Ovary (tissue), 3 donors: Measurements from ENCODE around the gene PDXP.

Source experiments
- EP300 ChIP-seq: sonication (generic); formaldehyde crosslinking; IDR thresholded peaks from one replicate; pipeline ENCODE4 v1.6.1; 2017; ENCODE audit warnings: antibody characterized with exemption
- POLR2A ChIP-seq: fragments of 450-650 bp; IDR thresholded peaks from one replicate; pipeline ENCODE4 v1.6.1; 2017; ENCODE audit warnings: antibody characterized with exemption, mild to moderate bottlenecking, moderate library complexity
- TF ChIP-seq, protein P1 (sequence below), 3 donors: fragments of 450-650 bp in 2 of 3; fragments of 200-600 bp in 1 of 3; IDR thresholded peaks; one replicate each; pipeline versions ENCODE4 v1.5.1 to v1.8.0; 2016 to 2022; ENCODE audit warnings: antibody characterized with exemption in 3 of 3, mild to moderate bottlenecking in 1 of 3
- donor health status: DM: no; HTN: no; CAD: no.

DNA sequence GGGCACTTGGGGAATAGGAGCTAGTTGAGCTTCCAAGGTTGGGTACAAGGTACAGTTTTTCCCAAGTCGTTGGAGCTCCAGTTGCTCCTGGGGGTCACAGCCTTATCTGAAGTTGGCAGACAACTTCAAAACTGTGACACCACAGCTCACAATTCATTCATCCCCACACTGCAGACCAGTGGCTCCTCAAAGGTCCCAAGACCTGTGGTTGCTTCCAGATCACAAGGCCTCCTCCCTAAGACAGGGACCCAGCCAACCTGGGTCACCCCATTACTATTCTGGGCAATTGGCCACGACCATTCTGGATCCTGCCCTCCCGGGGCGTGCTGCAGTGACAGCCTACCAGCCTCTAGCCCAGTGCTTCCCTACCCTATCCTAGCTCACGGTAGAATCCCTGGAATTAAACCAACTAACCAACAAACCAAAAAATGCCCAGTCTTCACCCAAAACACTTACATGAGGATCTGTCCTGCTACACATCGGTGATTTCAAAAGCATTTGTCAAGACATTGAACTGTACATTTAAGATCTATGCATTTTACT, 862 bp upstream of the PDXP start:
- TF ChIP-seq, protein P1, sequence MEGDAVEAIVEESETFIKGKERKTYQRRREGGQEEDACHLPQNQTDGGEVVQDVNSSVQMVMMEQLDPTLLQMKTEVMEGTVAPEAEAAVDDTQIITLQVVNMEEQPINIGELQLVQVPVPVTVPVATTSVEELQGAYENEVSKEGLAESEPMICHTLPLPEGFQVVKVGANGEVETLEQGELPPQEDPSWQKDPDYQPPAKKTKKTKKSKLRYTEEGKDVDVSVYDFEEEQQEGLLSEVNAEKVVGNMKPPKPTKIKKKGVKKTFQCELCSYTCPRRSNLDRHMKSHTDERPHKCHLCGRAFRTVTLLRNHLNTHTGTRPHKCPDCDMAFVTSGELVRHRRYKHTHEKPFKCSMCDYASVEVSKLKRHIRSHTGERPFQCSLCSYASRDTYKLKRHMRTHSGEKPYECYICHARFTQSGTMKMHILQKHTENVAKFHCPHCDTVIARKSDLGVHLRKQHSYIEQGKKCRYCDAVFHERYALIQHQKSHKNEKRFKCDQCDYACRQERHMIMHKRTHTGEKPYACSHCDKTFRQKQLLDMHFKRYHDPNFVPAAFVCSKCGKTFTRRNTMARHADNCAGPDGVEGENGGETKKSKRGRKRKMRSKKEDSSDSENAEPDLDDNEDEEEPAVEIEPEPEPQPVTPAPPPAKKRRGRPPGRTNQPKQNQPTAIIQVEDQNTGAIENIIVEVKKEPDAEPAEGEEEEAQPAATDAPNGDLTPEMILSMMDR (IDR thresholded peaks at IDR 0.05), result no peak
- TF ChIP-seq POLR2A (no peak), EP300 (no peak)
